Kidney (tissue), 14 donors: Measurements from ENCODE around the gene RXYLT1. TPM values are rescaled to one million over a fixed set of nuclear protein-coding genes. Genes with fewer than 3 reads are reported as not detected.

Experiments
- DNase-seq, 5 donors: peaks; one replicate each; pipeline ENCODE4 v3.0.0-alpha.2; 2013 to 2020
- FAIRE-seq: peaks from 2 replicates; lab custom pipeline; 2012; peaks lifted over from hg19 to GRCh38; lab: Jason Lieb, UNC
- H3K27ac ChIP-seq, 2 donors: one replicate each; pipeline ENCODE4 v1.7.0; 2013; ENCODE audit warnings: low read depth in 2 of 2, low read length in 2 of 2, inconsistent platforms in 1 of 2
- H3K27me3 ChIP-seq: one replicate; pipeline ENCODE4 v1.7.1; 2013; ENCODE audit warnings: low read length, inconsistent platforms; ENCODE audit not compliant: control insufficient read depth, insufficient read depth
- H3K36me3 ChIP-seq, 3 donors: one replicate each; pipeline versions ENCODE4 v1.7.0 to v1.7.1; 2013; ENCODE audit warnings: low read length in 3 of 3, control low read depth in 1 of 3, inconsistent platforms in 1 of 3; ENCODE audit not compliant: insufficient read depth in 3 of 3, control insufficient read depth in 2 of 3
- H3K4me1 ChIP-seq, 3 donors: one replicate each; pipeline versions ENCODE4 v1.7.0 to v1.7.1; 2013; ENCODE audit warnings: low read length in 3 of 3, inconsistent platforms in 1 of 3, low read depth in 1 of 3; ENCODE audit not compliant: control insufficient read depth in 2 of 3, insufficient read depth in 2 of 3
- H3K4me3 ChIP-seq, 3 donors: one replicate each; pipeline versions ENCODE4 v1.7.0 to v1.8.1; 2013; ENCODE audit warnings: low read length in 3 of 3, control low read depth in 1 of 3, inconsistent platforms in 1 of 3
- H3K9ac ChIP-seq, 3 donors: one replicate each; pipeline versions ENCODE4 v1.7.0 to v1.7.1; 2013; ENCODE audit warnings: low read length in 3 of 3, control low read depth in 1 of 3, inconsistent platforms in 1 of 3
- H3K9me3 ChIP-seq, 3 donors: one replicate each; pipeline versions ENCODE4 v1.7.0 to v1.7.1; 2013; ENCODE audit warnings: low read length in 3 of 3, control low read depth in 1 of 3, inconsistent platforms in 1 of 3; ENCODE audit not compliant: control insufficient read depth in 2 of 3, insufficient read depth in 1 of 3
- CTCF ChIP-seq: IDR thresholded peaks from 3 replicates; pipeline ENCODE4 v1.5.1; 2012; ENCODE audit warnings: mild to moderate bottlenecking, moderate library complexity, borderline replicate concordance; ENCODE audit not compliant: insufficient read depth; ENCODE audit errors: extremely low read depth
- intact Hi-C: fragments of 100-400 bp; cut with DNase I; formaldehyde crosslinking; loops from one replicate; pipeline ENCODE4 v1.11.1; 2022
- polyA plus RNA-seq: library from polyadenylated mRNA; stranded (reverse); fragments of 350-450 nt; fragmentation: Illumina TruSeq; extraction: RNeasy Lipid Tissue Mini Kit (QIAGEN cat#74804); gene quantifications from one replicate; pipeline ENCODE4 v1.2.3, GENCODE V29; 2014; ENCODE audit warnings: low read depth, low replicate concordance; ENCODE audit not compliant: insufficient read depth
- total RNA-seq: library from RNA; stranded (reverse); fragmentation: NEBNext Ultra II Directional; extraction: Animal tissue kit (Norgen Biotek cat#: 25700); gene quantifications from one replicate; pipeline ENCODE4 v1.2.1, GENCODE V29; 2021
- donor health status: control.
- donor health status: control.
- donor health status: control.
- donor health status: control.
- donor health status: control.
- donor health status: DM: yes; HTN: yes; CAD: no.
- donor health status: Normal renal cell carcinoma (clear cell type).

Gene RXYLT1
- total and polyA plus RNA-seq, 2 donors from 2014 or later: 15.9 to 17.5 TPM

- Histone ChIP-seq H3K27me3 (no peaks in the 10 kb centered on the region), H3K27ac (no peak overlapping the region), H3K4me3 (no peak overlapping the region), H3K4me1 (no peaks in the 10 kb centered on the region), H3K36me3 (peaks cover 0 to 8% (median 5%) of the 10 kb centered on the region in 3 donors), H3K9me3 (no peaks in the 10 kb centered on the region), H3K9ac (no peak overlapping the region)
- TF ChIP-seq CTCF: no peak
- intact Hi-C loops: no loop called here
- DNase-seq (no peak), FAIRE-seq (no peak)
Measured at GRCh38 chr12:63792338-63792737, 12.6 kb downstream of the RXYLT1 start.

GRCh38 chr12:63795032-63795687, 15.5 kb downstream of the RXYLT1 start:
- no peak for FAIRE-seq

DNA sequence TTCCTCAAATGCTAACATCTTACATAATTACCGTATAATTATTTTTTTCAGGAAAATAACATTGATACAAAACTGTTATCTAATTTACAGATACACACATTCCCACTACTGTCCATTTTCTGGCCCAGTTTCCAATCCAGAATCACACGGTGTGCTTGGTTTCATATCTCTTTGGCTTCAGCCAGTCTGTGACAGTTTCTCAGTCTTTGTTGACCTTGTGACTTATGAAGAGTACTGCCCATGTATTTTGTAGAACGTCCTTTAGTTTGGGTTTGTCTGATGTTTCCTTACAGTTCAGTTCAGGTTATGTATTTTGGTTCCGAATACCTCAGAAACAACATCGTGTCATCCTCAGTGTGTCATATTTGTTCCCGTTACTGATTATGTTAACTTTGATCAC, 16.2 kb downstream of the RXYLT1 start:
- FAIRE-seq (no peak), DNase-seq (no peak)
- no peaks in the 10 kb centered on the region for H3K36me3 ChIP-seq
- intact Hi-C loops: no loop called here
- no peak for TF ChIP-seq CTCF
- H3K4me3 ChIP-seq: no peak overlapping the region
- H3K9me3 ChIP-seq: no peaks in the 10 kb centered on the region
- H3K9ac ChIP-seq: no peak overlapping the region
- H3K4me1 ChIP-seq: no peaks in the 10 kb centered on the region
- H3K27ac ChIP-seq: no peak overlapping the region
- H3K27me3 ChIP-seq: no peaks in the 10 kb centered on the region

More at GRCh38 chr12:63795032-63795687, 15.5 kb downstream of the RXYLT1 start:
- no peaks in the 10 kb centered on the region for H3K4me1 ChIP-seq
- no peaks in the 10 kb centered on the region for H3K27me3 ChIP-seq
- no peak for DNase-seq
- H3K4me3 ChIP-seq: no peak overlapping the region
- H3K27ac ChIP-seq: no peak overlapping the region
- no peak for TF ChIP-seq CTCF
- H3K9ac ChIP-seq: no peak overlapping the region
- intact Hi-C loops: no loop called here
- H3K36me3 ChIP-seq: peaks cover 0 to 4% (median 2%) of the 10 kb centered on the region in 3 donors
- no peaks in the 10 kb centered on the region for H3K9me3 ChIP-seq
